ENCODE data around the gene PIK3CG. TPM values are rescaled to one million over a fixed set of nuclear protein-coding genes. Genes with fewer than 3 reads are reported as not detected.

Gene PIK3CG
- total RNA-seq, 1 experiment from 2014 or later, result not detected

DNA sequence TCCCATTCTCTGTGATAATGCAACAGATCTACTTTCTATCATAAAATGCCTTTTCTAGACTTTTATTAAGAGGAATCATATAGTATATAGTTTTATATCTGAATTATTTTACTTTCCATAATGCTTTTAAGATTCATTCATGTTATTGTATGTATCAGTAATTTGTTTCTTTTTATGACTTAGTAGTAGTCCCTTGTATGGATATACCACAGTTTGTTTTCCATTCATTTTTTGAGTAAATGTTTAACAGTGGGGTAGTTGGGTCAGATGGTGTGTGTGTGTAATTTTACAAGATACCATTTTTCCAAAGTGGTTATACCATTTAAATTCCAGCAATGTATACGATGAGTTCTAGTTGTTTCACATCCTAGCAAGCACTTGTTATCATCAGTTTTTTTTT is 10.4 kb downstream of the PIK3CG start:
- H3K9me3 Mint-ChIP-seq (ENCODE audit: low read depth, unreplicated experiment), result no peaks in the 10 kb centered on the region
- CTCF ChIA-PET, result no interaction called here
- peaks cover 8% of the 10 kb centered on the region for H3K4me1 Mint-ChIP-seq (ENCODE audit: low read depth, unreplicated experiment)
- no TSS peak for BruUV-seq (replicated peaks)
- intact Hi-C loops (cut with micrococcal nuclease; ENCODE audit: unreplicated experiment), result no loop called here
- no peak overlapping the region for H3K27ac Mint-ChIP-seq (ENCODE audit: unreplicated experiment)
- TF ChIP-seq, protein P1, sequence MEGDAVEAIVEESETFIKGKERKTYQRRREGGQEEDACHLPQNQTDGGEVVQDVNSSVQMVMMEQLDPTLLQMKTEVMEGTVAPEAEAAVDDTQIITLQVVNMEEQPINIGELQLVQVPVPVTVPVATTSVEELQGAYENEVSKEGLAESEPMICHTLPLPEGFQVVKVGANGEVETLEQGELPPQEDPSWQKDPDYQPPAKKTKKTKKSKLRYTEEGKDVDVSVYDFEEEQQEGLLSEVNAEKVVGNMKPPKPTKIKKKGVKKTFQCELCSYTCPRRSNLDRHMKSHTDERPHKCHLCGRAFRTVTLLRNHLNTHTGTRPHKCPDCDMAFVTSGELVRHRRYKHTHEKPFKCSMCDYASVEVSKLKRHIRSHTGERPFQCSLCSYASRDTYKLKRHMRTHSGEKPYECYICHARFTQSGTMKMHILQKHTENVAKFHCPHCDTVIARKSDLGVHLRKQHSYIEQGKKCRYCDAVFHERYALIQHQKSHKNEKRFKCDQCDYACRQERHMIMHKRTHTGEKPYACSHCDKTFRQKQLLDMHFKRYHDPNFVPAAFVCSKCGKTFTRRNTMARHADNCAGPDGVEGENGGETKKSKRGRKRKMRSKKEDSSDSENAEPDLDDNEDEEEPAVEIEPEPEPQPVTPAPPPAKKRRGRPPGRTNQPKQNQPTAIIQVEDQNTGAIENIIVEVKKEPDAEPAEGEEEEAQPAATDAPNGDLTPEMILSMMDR (IDR thresholded peaks at IDR 0.05; ENCODE audit: unreplicated experiment), result no peak
- H3K4me3 Mint-ChIP-seq (ENCODE audit: low read depth, unreplicated experiment), result no peak overlapping the region
- H3K27me3 Mint-ChIP-seq (ENCODE audit: unreplicated experiment), result no peaks in the 10 kb centered on the region
- no peak for DNase-seq
- H3K36me3 Mint-ChIP-seq (ENCODE audit: insufficient read depth, unreplicated experiment), result no peaks in the 10 kb centered on the region

DNA sequence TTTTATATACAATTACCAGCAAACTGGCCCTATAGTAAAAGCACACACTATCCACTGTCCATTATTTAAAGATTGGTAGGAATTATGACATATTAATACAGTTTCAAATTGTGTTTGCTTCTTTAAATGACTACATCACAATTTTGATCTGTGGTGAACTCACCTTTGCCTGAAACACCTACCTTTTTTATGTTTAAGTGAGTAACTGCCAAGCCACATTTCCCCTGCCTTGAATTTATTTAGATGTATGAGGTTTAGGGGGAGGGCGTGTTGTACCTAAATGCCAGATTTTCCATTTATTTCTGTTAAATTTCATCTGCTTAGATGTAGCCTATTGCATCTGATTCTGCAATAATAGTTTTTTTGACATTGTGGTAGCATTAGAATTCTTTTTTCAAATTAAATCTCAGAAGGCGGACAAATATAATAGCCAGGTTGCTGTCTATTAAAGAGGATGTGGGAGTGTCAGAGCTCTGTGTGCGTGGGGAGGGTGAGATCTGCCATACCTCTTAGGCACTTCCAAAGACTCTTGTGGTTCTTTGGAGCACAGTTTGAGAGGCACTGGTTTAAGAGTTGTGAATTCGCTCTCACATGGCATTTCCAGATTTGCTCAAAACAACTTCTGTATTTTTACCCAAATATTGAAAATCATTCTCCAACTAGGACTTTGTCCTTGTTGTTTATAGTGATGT is 13.8 kb downstream of the PIK3CG start:
- no peak overlapping the region for H3K4me3 Mint-ChIP-seq (ENCODE audit: low read depth, unreplicated experiment)
- no peak for DNase-seq
- no TSS peak for BruUV-seq (replicated peaks)
- H3K27me3 Mint-ChIP-seq (ENCODE audit: unreplicated experiment), result no peaks in the 10 kb centered on the region
- no peaks in the 10 kb centered on the region for H3K4me1 Mint-ChIP-seq (ENCODE audit: low read depth, unreplicated experiment)
- TF ChIP-seq, protein P1 (IDR thresholded peaks at IDR 0.05; ENCODE audit: unreplicated experiment), result no peak
- H3K27ac Mint-ChIP-seq (ENCODE audit: unreplicated experiment), result no peak overlapping the region
- H3K36me3 Mint-ChIP-seq (ENCODE audit: insufficient read depth, unreplicated experiment), result no peaks in the 10 kb centered on the region
- CTCF ChIA-PET, result no interaction called here
- intact Hi-C loops (cut with micrococcal nuclease; ENCODE audit: unreplicated experiment), result no loop called here
- H3K9me3 Mint-ChIP-seq (ENCODE audit: low read depth, unreplicated experiment), result no peaks in the 10 kb centered on the region

DNA sequence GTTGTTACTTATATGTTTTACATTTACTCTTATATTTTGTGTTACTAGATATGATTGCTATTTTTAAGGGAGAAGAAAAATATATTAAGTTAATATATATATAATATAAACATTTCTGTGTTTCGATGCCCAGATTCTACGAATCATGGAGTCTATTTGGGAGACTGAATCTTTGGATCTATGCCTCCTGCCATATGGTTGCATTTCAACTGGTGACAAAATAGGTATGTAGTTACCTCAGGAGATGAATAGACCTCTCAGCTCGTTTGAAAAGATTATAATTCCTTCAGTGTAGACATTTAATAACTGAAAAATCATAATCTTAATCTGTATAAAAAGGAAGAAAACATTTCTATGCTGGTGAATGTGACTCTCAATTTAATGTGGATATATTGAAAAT is 16.9 kb downstream of the PIK3CG start:
- Mint-ChIP-seq H3K27me3 (ENCODE audit: unreplicated experiment) (no peaks in the 10 kb centered on the region), H3K4me1 (ENCODE audit: low read depth, unreplicated experiment) (no peaks in the 10 kb centered on the region), H3K9me3 (ENCODE audit: low read depth, unreplicated experiment) (no peaks in the 10 kb centered on the region), H3K27ac (ENCODE audit: unreplicated experiment) (no peak overlapping the region), H3K4me3 (ENCODE audit: low read depth, unreplicated experiment) (no peak overlapping the region), H3K36me3 (ENCODE audit: insufficient read depth, unreplicated experiment) (no peaks in the 10 kb centered on the region)
- BruUV-seq (replicated peaks), result no TSS peak
- no peak for DNase-seq
- CTCF ChIA-PET, result no interaction called here
- TF ChIP-seq, protein P1 (IDR thresholded peaks at IDR 0.05; ENCODE audit: unreplicated experiment), result no peak
- intact Hi-C loops (cut with micrococcal nuclease; ENCODE audit: unreplicated experiment), result no loop called here

DNA sequence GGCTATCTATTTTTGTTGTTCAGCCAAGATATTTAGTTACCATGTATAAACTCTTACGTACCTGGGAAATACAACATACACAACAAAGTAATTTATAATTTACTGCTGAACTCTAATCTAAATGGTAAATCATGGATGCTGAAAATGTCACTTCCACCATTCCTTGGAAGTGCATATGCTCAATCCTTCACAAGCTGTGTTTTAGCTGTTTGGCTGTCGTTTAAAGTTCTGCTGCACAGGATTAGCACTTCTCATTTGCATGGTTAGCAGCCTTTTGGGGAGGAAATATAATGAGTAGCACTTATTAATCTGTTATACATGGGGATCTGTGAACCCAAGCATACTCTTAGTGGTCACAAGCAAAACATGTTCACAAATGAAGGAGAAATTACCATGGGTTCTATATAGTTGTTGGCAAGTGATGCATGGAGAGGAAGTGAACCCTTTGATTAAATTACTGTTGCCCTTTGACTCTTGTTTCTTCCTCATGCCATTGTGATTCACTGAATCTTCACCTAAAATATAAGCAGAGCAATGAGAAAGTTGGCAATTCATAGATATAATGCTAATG is 18.5 kb downstream of the PIK3CG start:
- TF ChIP-seq, protein P1 (IDR thresholded peaks at IDR 0.05; ENCODE audit: unreplicated experiment), result no peak
- H3K36me3 Mint-ChIP-seq (ENCODE audit: insufficient read depth, unreplicated experiment), result no peaks in the 10 kb centered on the region
- no peaks in the 10 kb centered on the region for H3K9me3 Mint-ChIP-seq (ENCODE audit: low read depth, unreplicated experiment)
- H3K4me1 Mint-ChIP-seq (ENCODE audit: low read depth, unreplicated experiment), result no peaks in the 10 kb centered on the region
- H3K27me3 Mint-ChIP-seq (ENCODE audit: unreplicated experiment), result no peaks in the 10 kb centered on the region
- H3K4me3 Mint-ChIP-seq (ENCODE audit: low read depth, unreplicated experiment), result no peak overlapping the region
- BruUV-seq (replicated peaks), result no TSS peak
- CTCF ChIA-PET, result no interaction called here
- H3K27ac Mint-ChIP-seq (ENCODE audit: unreplicated experiment), result no peak overlapping the region
- intact Hi-C loops (cut with micrococcal nuclease; ENCODE audit: unreplicated experiment), result no loop called here
- DNase-seq, result no peak

Measured in Calu3 (cell line).